ENCODE data around the gene CMSS1.

The CMSS1 gene

DNA sequence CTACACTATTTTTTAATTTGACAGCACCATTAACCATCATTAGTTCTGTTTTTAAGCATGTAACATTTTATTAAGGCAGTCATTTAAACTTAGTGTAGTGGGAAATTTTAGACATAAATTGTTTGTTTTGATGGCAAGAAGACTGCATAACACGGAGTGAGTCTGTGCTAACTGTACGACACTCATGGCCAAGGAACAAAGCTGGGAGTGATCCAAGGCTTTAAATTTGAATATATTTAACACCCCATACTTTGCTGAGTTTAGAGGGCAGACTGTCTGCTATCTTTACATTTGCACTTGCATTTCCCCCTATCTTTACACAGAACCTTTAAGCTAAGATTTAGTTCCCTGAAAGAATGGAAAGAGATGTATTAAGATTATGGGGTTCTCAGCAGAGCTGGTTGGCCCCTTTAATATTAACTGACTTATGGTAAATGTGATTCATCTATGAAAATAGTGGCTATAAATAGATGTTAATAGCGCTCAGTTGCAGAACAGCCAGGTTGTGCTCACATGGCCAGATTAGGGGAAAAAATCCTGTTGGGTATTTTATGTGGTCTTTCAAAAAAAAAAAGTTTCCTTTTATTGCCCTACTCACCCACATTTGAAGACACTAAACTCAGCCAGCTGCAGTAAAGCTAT, 120.7 kb downstream of the CMSS1 start:
- DNase-seq (ENCODE audit: low read depth, low spot score), result no peak
- no peak overlapping the region for H3K4me3 ChIP-seq (ENCODE audit: low read depth, low read length)
- ChIA-PET CTCF (interaction anchor here (0.7 to 2.6 kb wide), 5 partner anchors 11 to 186 kb away, joined by 3 to 7 read pairs (median 3); no protein-coding TSS in a partner anchor), POLR2A (interaction anchor here (0.9 to 1.6 kb wide), 3 partner anchors 18 to 94 kb away, joined by 3 read pairs; no protein-coding TSS in a partner anchor)
- TF ChIP-seq CTCF (IDR thresholded peaks at IDR 0.05; ENCODE audit: insufficient read depth, low read length, missing control alignments), result no peak

GRCh38 chr3:99939876-99940275, 122.2 kb downstream of the CMSS1 start:
- ChIA-PET CTCF (interaction anchor here (0.8 to 1.1 kb wide), 2 partner anchors 12 to 105 kb away, joined by 3 read pairs; no protein-coding TSS in a partner anchor), POLR2A (no interaction called here)
- H3K4me3 ChIP-seq (ENCODE audit: low read depth, low read length), result no peak overlapping the region
- no peak for DNase-seq (ENCODE audit: low read depth, low spot score)
- no peak for TF ChIP-seq CTCF (IDR thresholded peaks at IDR 0.05; ENCODE audit: insufficient read depth, low read length, missing control alignments)

DNA sequence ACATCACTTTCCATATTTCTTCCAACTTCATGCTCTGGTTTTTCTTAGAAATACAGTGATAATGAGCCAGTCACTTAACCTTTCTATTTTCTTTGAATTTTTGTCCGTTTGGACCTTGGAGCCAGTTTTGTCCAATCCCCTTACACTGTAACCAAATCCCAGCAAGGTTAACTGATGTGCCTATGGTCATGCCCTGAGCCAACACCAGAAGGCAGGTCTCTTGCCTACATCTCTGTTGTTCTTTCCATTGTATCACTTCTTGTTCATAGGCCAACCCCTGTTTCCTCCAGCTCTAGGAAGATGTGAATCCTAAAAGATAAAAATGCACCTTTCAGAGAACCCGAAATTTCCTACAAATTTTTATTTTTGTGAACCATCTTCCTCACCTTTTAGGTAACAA, 122.7 kb downstream of the CMSS1 start:
- DNase-seq (ENCODE audit: low read depth, low spot score), result no peak
- TF ChIP-seq CTCF (IDR thresholded peaks at IDR 0.05; ENCODE audit: insufficient read depth, low read length, missing control alignments), result no peak
- POLR2A ChIA-PET, result no interaction called here
- CTCF ChIA-PET, result interaction anchor here (0.8 kb wide), 1 partner anchor 104 kb away, joined by 3 read pairs; no protein-coding TSS in a partner anchor
- H3K4me3 ChIP-seq (ENCODE audit: low read depth, low read length), result no peak overlapping the region

GRCh38 chr3:99941211-99941610, 123.5 kb downstream of the CMSS1 start:
- TF ChIP-seq CTCF (IDR thresholded peaks at IDR 0.05; ENCODE audit: insufficient read depth, low read length, missing control alignments), result no peak
- CTCF ChIA-PET, result no interaction called here
- no peak for DNase-seq (ENCODE audit: low read depth, low spot score)
- no peak overlapping the region for H3K4me3 ChIP-seq (ENCODE audit: low read depth, low read length)
- POLR2A ChIA-PET, result no interaction called here

DNA sequence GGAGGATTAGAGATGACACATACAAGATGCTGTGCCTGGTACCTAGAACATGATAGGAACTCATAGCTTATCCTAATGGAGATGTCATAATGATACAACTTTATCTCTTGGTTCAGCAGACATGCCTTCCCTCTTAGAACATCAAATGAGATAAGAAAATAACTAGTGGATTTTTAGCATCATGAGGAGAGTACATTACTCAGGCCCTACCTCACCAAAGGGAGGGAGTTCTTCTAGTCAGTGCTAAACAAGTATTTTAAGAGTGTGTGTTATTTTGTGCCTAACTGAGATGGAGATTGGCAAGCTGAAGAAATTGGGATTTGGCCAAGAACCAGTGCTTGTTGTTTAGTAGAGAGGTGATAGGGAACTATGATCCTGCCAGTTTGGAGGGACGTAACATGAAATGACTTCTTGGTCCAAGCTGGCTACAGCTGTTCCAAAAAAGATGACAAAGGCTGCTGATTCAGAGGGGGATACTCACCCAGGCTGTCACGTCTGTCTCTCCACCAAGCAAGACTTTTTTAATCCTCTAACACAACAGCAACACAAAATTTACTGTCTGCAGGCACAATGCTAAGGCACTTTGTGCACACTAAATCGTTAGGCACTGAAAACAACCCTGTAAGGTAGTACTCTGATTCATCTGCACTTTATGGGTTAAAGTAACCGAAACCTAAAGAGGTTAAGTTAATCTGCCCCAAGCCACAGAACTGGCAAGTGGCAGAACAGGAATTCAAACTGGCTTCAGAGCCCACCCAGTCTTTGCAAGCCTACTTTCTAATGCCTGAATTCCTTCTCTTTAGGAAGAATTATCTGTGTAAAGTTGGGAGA, 126.5 kb downstream of the CMSS1 start:
- DNase-seq (ENCODE audit: low read depth, low spot score), result no peak
- H3K4me3 ChIP-seq (ENCODE audit: low read depth, low read length), result no peak overlapping the region
- ChIA-PET CTCF (no interaction called here), POLR2A (no interaction called here)
- no peak for TF ChIP-seq CTCF (IDR thresholded peaks at IDR 0.05; ENCODE audit: insufficient read depth, low read length, missing control alignments)
